Panc1 (cell line): ENCODE results near the gene GPRIN3. TPM values are rescaled to one million over a fixed set of nuclear protein-coding genes. Genes with fewer than 3 reads are reported as not detected.

Source experiments
- ATAC-seq: fragments of 200-7000 bp; cut with Tn5 transposase; 2 replicates; pipeline ENCODE4 v1.9.1; 2020; ENCODE audit warnings: mild to moderate bottlenecking, moderate library complexity
- BruUV-seq: library from RNA; stranded (reverse); fragments of 400-500 nt; replicated peaks from 2 replicates; lab custom pipeline; 2021; lab: Mats Ljungman, UMichigan
- CTCF ChIA-PET: fragments of 300-600 bp; sonication (Branson Sonifier 250); formaldehyde crosslinking; loops from one replicate; lab custom pipeline; 2022; ENCODE audit warnings: antibody characterized with exemption; lab: Charles Lee
- POLR2A ChIA-PET: fragments of 300-600 bp; sonication (Branson Sonifier 250); formaldehyde crosslinking; loops from one replicate; lab custom pipeline; 2022; ENCODE audit warnings: antibody characterized with exemption; lab: Charles Lee
- DNase-seq: peaks from one replicate; pipeline ENCODE4 v3.0.0-alpha.2; 2010; ENCODE audit warnings: low read depth, low spot score
- H3K27ac ChIP-seq: 2 replicates; pipeline ENCODE4 v1.5.1; 2011; ENCODE audit warnings: mild to moderate bottlenecking, low read length, inconsistent platforms
- H3K27me3 ChIP-seq: fragments of 200-500 bp; sonication (Bioruptor generic); 2 replicates; pipeline ENCODE4 v1.6.0; 2014; ENCODE audit warnings: low read length, inconsistent platforms; ENCODE audit not compliant: control insufficient read depth, insufficient read depth
- H3K36me3 ChIP-seq: fragments of 200-500 bp; sonication (Bioruptor generic); 2 replicates; pipeline ENCODE4 v1.5.1; 2014; ENCODE audit warnings: inconsistent platforms, mild to moderate bottlenecking, low read length, moderate library complexity; ENCODE audit not compliant: control insufficient read depth, insufficient read depth
- H3K4me1 ChIP-seq: 2 replicates; pipeline ENCODE4 v1.5.1; 2011; ENCODE audit warnings: inconsistent platforms, mild to moderate bottlenecking, low read length, moderate library complexity; ENCODE audit not compliant: control insufficient read depth, insufficient read depth
- H3K4me3 ChIP-seq, 2 experiments: 2 replicates each; pipeline ENCODE4 v1.5.1; 2011 to 2012; ENCODE audit warnings: low read depth in 2 of 2, low read length in 2 of 2, mild to moderate bottlenecking in 2 of 2, inconsistent platforms in 1 of 2, moderate library complexity in 1 of 2
- H3K9me3 ChIP-seq: fragments of 200-500 bp; sonication (Bioruptor generic); 2 replicates; pipeline ENCODE4 v1.5.1; 2014; ENCODE audit warnings: low read depth, mild to moderate bottlenecking, inconsistent platforms, low read length, moderate library complexity; ENCODE audit not compliant: control insufficient read depth, insufficient read depth
- POLR2AphosphoS5 ChIP-seq: IDR thresholded peaks from 2 replicates; pipeline ENCODE4 v1.6.1; 2012; ENCODE audit warnings: mild to moderate bottlenecking, low read depth, low read length, moderate library complexity
- REST ChIP-seq, 2 experiments: IDR thresholded peaks; 2 replicates each; pipeline ENCODE4 v1.6.1; 2011 to 2012; ENCODE audit warnings: low read depth in 2 of 2, control low read depth in 1 of 2, low read length in 1 of 2, mild to moderate bottlenecking in 1 of 2, moderate library complexity in 1 of 2; ENCODE audit not compliant: insufficient read depth in 1 of 2
- SIN3A ChIP-seq: IDR thresholded peaks from 2 replicates; pipeline ENCODE4 v1.6.1; 2012; ENCODE audit warnings: low read depth, mild to moderate bottlenecking, low read length, moderate library complexity, borderline replicate concordance; ENCODE audit not compliant: insufficient read depth
- TCF7L2 ChIP-seq: IDR thresholded peaks from 2 replicates; pipeline ENCODE4 v1.6.1; 2011; ENCODE audit warnings: mild to moderate bottlenecking, low read depth, low read length, inconsistent platforms
- in situ Hi-C: cut with HindIII; loops from 2 replicates; pipeline ENCODE4 v1.10.0; 2016; ENCODE audit warnings: low sequenced_read_pairs, low pct_unique_long_range_greater_than_20kb
- intact Hi-C: fragments of 100-400 bp; cut with micrococcal nuclease; formaldehyde crosslinking; loops from one replicate; pipeline ENCODE4 v1.10.0; 2022; ENCODE audit not compliant: unreplicated experiment
- total RNA-seq: library from RNA; stranded (reverse); gene quantifications from one replicate; pipeline ENCODE4 v1.2.1, GENCODE V29; 2021; ENCODE audit not compliant: unreplicated experiment
- TF ChIP-seq, protein P1 (sequence below): fragments of 450-650 bp; IDR thresholded peaks from 2 replicates; pipeline ENCODE4 v1.5.1; 2017; ENCODE audit warnings: mild to moderate bottlenecking

GPRIN3 gene
- total RNA-seq, 1 experiment from 2014 or later: 0.03 TPM

- Histone ChIP-seq H3K27ac (no peak overlapping the region), H3K9me3 (no peaks in the 10 kb centered on the region), H3K4me3 (no peak overlapping the region), H3K27me3 (no peaks in the 10 kb centered on the region), H3K4me1 (no peaks in the 10 kb centered on the region), H3K36me3 (no peaks in the 10 kb centered on the region)
- in situ Hi-C loops (no loop called here), intact Hi-C loops (no loop called here)
- no TSS peak for BruUV-seq
- no peak for ATAC-seq
- ChIA-PET POLR2A (no interaction called here), CTCF (no interaction called here)
- TF ChIP-seq SIN3A (no peak), POLR2AphosphoS5 (no peak), TCF7L2 (no peak)
- TF ChIP-seq, protein P1, sequence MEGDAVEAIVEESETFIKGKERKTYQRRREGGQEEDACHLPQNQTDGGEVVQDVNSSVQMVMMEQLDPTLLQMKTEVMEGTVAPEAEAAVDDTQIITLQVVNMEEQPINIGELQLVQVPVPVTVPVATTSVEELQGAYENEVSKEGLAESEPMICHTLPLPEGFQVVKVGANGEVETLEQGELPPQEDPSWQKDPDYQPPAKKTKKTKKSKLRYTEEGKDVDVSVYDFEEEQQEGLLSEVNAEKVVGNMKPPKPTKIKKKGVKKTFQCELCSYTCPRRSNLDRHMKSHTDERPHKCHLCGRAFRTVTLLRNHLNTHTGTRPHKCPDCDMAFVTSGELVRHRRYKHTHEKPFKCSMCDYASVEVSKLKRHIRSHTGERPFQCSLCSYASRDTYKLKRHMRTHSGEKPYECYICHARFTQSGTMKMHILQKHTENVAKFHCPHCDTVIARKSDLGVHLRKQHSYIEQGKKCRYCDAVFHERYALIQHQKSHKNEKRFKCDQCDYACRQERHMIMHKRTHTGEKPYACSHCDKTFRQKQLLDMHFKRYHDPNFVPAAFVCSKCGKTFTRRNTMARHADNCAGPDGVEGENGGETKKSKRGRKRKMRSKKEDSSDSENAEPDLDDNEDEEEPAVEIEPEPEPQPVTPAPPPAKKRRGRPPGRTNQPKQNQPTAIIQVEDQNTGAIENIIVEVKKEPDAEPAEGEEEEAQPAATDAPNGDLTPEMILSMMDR: no peak
- DNase-seq: no peak
Observed at GRCh38 chr4:89269121-89269666, 38.4 kb downstream of the GPRIN3 start.

DNA sequence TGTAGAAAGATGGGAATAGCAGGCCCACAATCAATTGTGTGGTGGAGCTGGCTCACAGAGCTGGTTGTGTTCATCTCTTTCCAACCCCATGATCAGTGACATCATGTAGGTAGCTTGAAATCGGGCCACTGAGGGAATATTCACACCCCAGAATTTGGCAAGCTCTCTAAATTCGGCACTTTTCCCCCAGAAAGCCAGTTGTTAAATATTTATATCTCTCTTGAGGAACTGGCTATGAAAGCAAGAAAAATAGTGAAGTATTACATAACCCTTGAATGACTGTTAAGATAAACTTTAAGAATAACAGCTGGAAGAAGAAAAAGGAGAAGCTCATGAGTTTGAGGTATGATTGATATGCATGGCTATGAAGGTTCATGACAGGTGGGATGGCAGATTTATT, 38.9 kb downstream of the GPRIN3 start:
- ChIA-PET POLR2A (no interaction called here), CTCF (no interaction called here)
- intact Hi-C loops: no loop called here

More for the DNA sequence above, 38.9 kb downstream of the GPRIN3 start:
- Histone ChIP-seq H3K27ac (no peak overlapping the region), H3K4me1 (no peaks in the 10 kb centered on the region), H3K4me3 (no peak overlapping the region), H3K36me3 (no peaks in the 10 kb centered on the region), H3K27me3 (no peaks in the 10 kb centered on the region), H3K9me3 (no peaks in the 10 kb centered on the region)
- TF ChIP-seq TCF7L2 (no peak), SIN3A (no peak), REST (IDR thresholded peaks at IDR 0.05; ENCODE audit: insufficient read depth in 1 of 2, low read depth in 2 of 2, low read length in 1 of 2) (no peak), POLR2AphosphoS5 (no peak)
- TF ChIP-seq, protein P1: no peak
- ATAC-seq (no peak), DNase-seq (no peak)
- no TSS peak for BruUV-seq
- in situ Hi-C loops: no loop called here
